ENCODE results near the gene NUDT21. TPM values are rescaled to one million over a fixed set of nuclear protein-coding genes. Genes with fewer than 3 reads are reported as not detected.

NUDT21 gene
- total RNA-seq, 1 experiment from 2014 or later, result 109 TPM

DNA sequence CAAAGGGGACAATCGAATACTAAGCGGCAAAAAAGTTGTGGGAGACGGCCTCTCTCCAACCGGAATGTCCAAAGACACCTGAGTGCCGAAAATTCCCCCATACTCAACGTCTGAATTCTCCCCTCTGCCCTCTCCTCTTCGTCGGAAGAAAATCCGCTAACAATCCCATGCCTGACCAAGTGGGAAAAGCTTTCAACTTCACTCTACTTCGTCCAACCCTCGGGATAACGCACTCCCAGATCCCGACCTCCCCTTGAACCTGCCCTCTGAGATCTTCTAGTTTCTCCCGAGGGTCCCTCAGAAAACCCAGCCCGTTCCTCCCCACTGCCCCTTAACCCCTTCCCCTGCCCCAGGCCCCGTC lies 26.7 kb downstream of the NUDT21 start:
- intact Hi-C loops (cut with micrococcal nuclease), result no loop called here
- Histone ChIP-seq H3K9ac (ENCODE audit: low read length) (peak overlapping the region; percentile 77), H3K4me1 (ENCODE audit: insufficient read depth, low read length) (peaks cover 39% of the 10 kb centered on the region), H4K20me1 (ENCODE audit: low read length) (peaks cover 22% of the 10 kb centered on the region; the same call in 1 of the 2 replicates), H3K79me2 (ENCODE audit: low read length) (peaks cover 56% of the 10 kb centered on the region), H3F3A (ENCODE audit: low read length, unreplicated experiment) (peaks cover 3% of the 10 kb centered on the region), H3K36me3 (ENCODE audit: low read depth, low read length) (no peaks in the 10 kb centered on the region), H3K9me2 (replicated peaks; ENCODE audit: low read length) (no peaks in the 10 kb centered on the region), H3K27ac (ENCODE audit: low read length) (no peak overlapping the region), H3K4me3 (ENCODE audit: low read length) (peak overlapping the region; percentile 69), H3K4me2 (ENCODE audit: low read length) (peak overlapping the region; percentile 87), H2AFZ (ENCODE audit: low read length) (no peak overlapping the region), H3K27me3 (ENCODE audit: low read length) (no peaks in the 10 kb centered on the region), H3K9me3 (ENCODE audit: low read length) (no peaks in the 10 kb centered on the region)
- no TSS peak for BruUV-seq (replicated peaks)
- ATAC-seq (0 out of 2 replicates have a peak, but pooled peaks have one; percentile 1), DNase-seq (no peak)
- CTCF ChIA-PET, result no interaction called here
- POLR2A ChIA-PET (ENCODE audit: unreplicated experiment), result no interaction called here
- TF ChIP-seq EZH2 (IDR thresholded peaks at IDR 0.05; ENCODE audit: low read length, unreplicated experiment) (no peak), EZH2phosphoT487 (IDR thresholded peaks at IDR 0.05; ENCODE audit: borderline replicate concordance, low read length) (no peak)
- TF ChIP-seq, protein P1, sequence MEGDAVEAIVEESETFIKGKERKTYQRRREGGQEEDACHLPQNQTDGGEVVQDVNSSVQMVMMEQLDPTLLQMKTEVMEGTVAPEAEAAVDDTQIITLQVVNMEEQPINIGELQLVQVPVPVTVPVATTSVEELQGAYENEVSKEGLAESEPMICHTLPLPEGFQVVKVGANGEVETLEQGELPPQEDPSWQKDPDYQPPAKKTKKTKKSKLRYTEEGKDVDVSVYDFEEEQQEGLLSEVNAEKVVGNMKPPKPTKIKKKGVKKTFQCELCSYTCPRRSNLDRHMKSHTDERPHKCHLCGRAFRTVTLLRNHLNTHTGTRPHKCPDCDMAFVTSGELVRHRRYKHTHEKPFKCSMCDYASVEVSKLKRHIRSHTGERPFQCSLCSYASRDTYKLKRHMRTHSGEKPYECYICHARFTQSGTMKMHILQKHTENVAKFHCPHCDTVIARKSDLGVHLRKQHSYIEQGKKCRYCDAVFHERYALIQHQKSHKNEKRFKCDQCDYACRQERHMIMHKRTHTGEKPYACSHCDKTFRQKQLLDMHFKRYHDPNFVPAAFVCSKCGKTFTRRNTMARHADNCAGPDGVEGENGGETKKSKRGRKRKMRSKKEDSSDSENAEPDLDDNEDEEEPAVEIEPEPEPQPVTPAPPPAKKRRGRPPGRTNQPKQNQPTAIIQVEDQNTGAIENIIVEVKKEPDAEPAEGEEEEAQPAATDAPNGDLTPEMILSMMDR (conservative IDR thresholded peaks at IDR 0.05; ENCODE audit: low read depth, low read length), result no peak

DNA sequence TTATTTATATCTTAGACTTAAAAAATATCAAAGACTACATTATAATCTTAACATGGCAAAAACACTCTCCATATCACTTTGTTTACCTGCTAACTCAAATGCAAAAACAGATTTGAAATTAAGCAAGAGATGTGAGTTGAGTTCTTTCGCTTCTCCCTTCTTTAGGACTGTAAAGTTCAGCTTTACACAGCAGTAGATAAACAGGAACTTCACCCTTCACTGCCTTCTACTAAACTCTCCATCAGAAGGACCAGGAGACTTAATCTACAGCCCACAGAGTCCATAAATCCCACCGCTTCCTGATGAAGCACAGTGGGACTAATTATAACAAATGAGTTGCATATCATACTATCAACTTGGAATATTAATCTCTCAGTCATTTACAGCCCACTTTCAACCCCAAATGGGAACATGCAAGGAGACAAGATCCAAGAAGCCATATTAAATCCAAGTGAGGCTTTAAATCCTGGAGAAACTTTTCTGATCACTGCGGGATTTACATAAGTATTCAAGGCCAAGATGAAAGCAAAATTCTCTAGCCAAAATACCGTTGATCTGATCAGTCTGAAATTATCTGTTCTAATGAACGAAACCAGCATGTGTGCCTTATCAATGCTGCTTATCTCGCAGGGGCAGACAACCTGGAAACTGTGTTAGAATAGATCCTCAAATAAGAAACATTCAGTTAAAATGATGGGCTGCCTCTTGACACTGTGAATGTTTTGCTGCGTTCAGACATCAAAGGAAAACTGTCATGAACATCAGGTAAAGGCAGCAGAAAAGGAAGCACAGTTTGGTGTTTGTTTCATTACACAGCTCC lies 27.3 kb downstream of the NUDT21 start:
- H3K79me2 ChIP-seq (ENCODE audit: low read length), result peaks cover 60% of the 10 kb centered on the region
- TSS peak; percentile 48 for BruUV-seq (replicated peaks)
- TF ChIP-seq EZH2 (IDR thresholded peaks at IDR 0.05; ENCODE audit: low read length, unreplicated experiment) (no peak), EZH2phosphoT487 (IDR thresholded peaks at IDR 0.05; ENCODE audit: borderline replicate concordance, low read length) (no peak)
- TF ChIP-seq, protein P1 (conservative IDR thresholded peaks at IDR 0.05; ENCODE audit: low read depth, low read length), result no peak
- ChIA-PET CTCF (no interaction called here), POLR2A (ENCODE audit: unreplicated experiment) (no interaction called here)
- no peaks in the 10 kb centered on the region for H3K27me3 ChIP-seq (ENCODE audit: low read length)
- H3K4me2 ChIP-seq (ENCODE audit: low read length), result peak overlapping the region; percentile 87
- no peaks in the 10 kb centered on the region for H3K36me3 ChIP-seq (ENCODE audit: low read depth, low read length)
- ATAC-seq, result no peak
- peak overlapping the region; percentile 77 for H3K9ac ChIP-seq (ENCODE audit: low read length)
- H3F3A ChIP-seq (ENCODE audit: low read length, unreplicated experiment), result peaks cover 3% of the 10 kb centered on the region
- no peak overlapping the region for H3K27ac ChIP-seq (ENCODE audit: low read length)
- H3K9me3 ChIP-seq (ENCODE audit: low read length), result no peaks in the 10 kb centered on the region
- no peaks in the 10 kb centered on the region for H3K9me2 ChIP-seq (replicated peaks; ENCODE audit: low read length)
- no peak overlapping the region for H2AFZ ChIP-seq (ENCODE audit: low read length)
- H4K20me1 ChIP-seq (ENCODE audit: low read length), result peaks cover 22% of the 10 kb centered on the region; the same call in 1 of the 2 replicates
- peak overlapping the region; percentile 69 for H3K4me3 ChIP-seq (ENCODE audit: low read length)
- intact Hi-C loops (cut with micrococcal nuclease), result no loop called here
- H3K4me1 ChIP-seq (ENCODE audit: insufficient read depth, low read length), result peaks cover 44% of the 10 kb centered on the region
- DNase-seq, result no peak

DNA sequence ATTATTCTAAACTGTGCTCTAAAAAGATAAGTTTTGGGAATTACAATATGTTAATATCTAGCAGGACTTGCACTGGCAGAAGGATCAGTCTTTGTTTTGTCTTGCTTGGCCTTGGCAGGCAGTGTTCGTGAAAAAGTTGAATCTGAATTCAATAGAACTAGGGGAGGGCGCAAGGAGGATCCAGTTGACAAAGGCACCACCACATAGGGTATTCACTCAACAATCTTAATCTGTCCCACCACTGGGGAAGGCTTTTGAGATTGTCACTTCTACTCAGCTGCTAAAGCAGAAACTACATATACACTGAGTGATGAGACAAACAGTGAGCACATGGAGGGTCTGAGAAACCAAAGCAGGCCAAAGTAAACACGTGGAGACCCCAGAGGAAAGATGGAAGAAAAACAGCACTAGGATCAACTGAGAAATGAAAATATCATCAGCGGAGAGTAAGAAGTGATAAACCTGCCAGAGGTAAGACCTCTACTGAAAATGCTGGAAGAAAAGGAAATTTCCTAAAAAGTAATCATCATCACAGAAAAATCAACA lies 28.2 kb downstream of the NUDT21 start:
- no TSS peak for BruUV-seq (replicated peaks)
- POLR2A ChIA-PET (ENCODE audit: unreplicated experiment), result no interaction called here

More for the DNA sequence above, 28.2 kb downstream of the NUDT21 start:
- Histone ChIP-seq H3K9ac (ENCODE audit: low read length) (no peak overlapping the region), H3K4me1 (ENCODE audit: insufficient read depth, low read length) (peaks cover 47% of the 10 kb centered on the region), H4K20me1 (ENCODE audit: low read length) (peaks cover 22% of the 10 kb centered on the region; the same call in 1 of the 2 replicates), H2AFZ (ENCODE audit: low read length) (no peak overlapping the region), H3K36me3 (ENCODE audit: low read depth, low read length) (no peaks in the 10 kb centered on the region), H3K27me3 (ENCODE audit: low read length) (no peaks in the 10 kb centered on the region), H3K9me3 (ENCODE audit: low read length) (no peaks in the 10 kb centered on the region), H3K4me3 (ENCODE audit: low read length) (peak overlapping the region; percentile 69; the same call in 1 of the 2 replicates), H3K27ac (ENCODE audit: low read length) (no peak overlapping the region), H3K79me2 (ENCODE audit: low read length) (peaks cover 68% of the 10 kb centered on the region), H3K9me2 (replicated peaks; ENCODE audit: low read length) (no peaks in the 10 kb centered on the region), H3K4me2 (ENCODE audit: low read length) (peak overlapping the region; percentile 87), H3F3A (ENCODE audit: low read length, unreplicated experiment) (peaks cover 3% of the 10 kb centered on the region)
- CTCF ChIA-PET, result no interaction called here
- DNase-seq, result no peak
- intact Hi-C loops (cut with micrococcal nuclease), result no loop called here
- ATAC-seq, result no peak
- TF ChIP-seq, protein P1 (conservative IDR thresholded peaks at IDR 0.05; ENCODE audit: low read depth, low read length), result no peak
- no peak for TF ChIP-seq EZH2 (IDR thresholded peaks at IDR 0.05; ENCODE audit: low read length, unreplicated experiment)
- TF ChIP-seq EZH2phosphoT487 (IDR thresholded peaks at IDR 0.05; ENCODE audit: borderline replicate concordance, low read length), result no peak

All from PC-3 (cell line).